Smooth muscle cell (in vitro differentiated cells): ENCODE results near the gene CD163L1. TPM values are rescaled to one million over a fixed set of nuclear protein-coding genes. Genes with fewer than 3 reads are reported as not detected.

Source experiments
- DNase-seq: peaks from one replicate; lab custom pipeline; 2025; ENCODE audit not compliant: unreplicated experiment; lab: John Stamatoyannopoulos, UW
- H2AFZ ChIP-seq: fragments of 200-600 bp; sonication (generic); 2 replicates; pipeline ENCODE4 v1.6.0; 2016; ENCODE audit warnings: antibody characterized with exemption, low read depth, mild to moderate bottlenecking
- H3F3A ChIP-seq: fragments of 200-600 bp; sonication (generic); 2 replicates; pipeline ENCODE4 v1.6.0; 2017; ENCODE audit warnings: antibody characterized with exemption, low read depth
- H3K27ac ChIP-seq: fragments of 200-600 bp; sonication (generic); 2 replicates; pipeline ENCODE4 v1.5.1; 2016; ENCODE audit warnings: low read depth, mild to moderate bottlenecking
- H3K27me3 ChIP-seq: fragments of 200-600 bp; sonication (generic); 2 replicates; pipeline ENCODE4 v1.6.1; 2016; ENCODE audit warnings: low read depth, mild to moderate bottlenecking
- H3K36me3 ChIP-seq: fragments of 200-600 bp; sonication (generic); 2 replicates; pipeline ENCODE4 v1.5.1; 2016; ENCODE audit warnings: low read depth
- H3K4me1 ChIP-seq: fragments of 200-600 bp; sonication (generic); 2 replicates; pipeline ENCODE4 v1.5.1; 2016; ENCODE audit warnings: low read depth
- H3K4me2 ChIP-seq: fragments of 200-600 bp; sonication (generic); 2 replicates; pipeline ENCODE4 v1.6.0; 2016; ENCODE audit warnings: mild to moderate bottlenecking
- H3K4me3 ChIP-seq: fragments of 200-600 bp; sonication (generic); 2 replicates; pipeline ENCODE4 v1.5.1; 2016; ENCODE audit warnings: mild to moderate bottlenecking
- H3K79me2 ChIP-seq: fragments of 200-600 bp; sonication (generic); 2 replicates; pipeline ENCODE4 v1.6.0; 2016; ENCODE audit warnings: low read depth, mild to moderate bottlenecking
- H3K9ac ChIP-seq: fragments of 200-600 bp; sonication (generic); 2 replicates; pipeline ENCODE4 v1.6.0; 2016; ENCODE audit warnings: low read depth
- H3K9me3 ChIP-seq: fragments of 200-600 bp; sonication (generic); replicated peaks from 2 replicates; pipeline ENCODE4 v1.5.1; 2016; ENCODE audit warnings: low read depth
- H4K20me1 ChIP-seq: fragments of 200-600 bp; sonication (generic); 2 replicates; pipeline ENCODE4 v1.6.0; 2016; ENCODE audit warnings: low read depth
- CTCF ChIP-seq: fragments of 200-600 bp; sonication (generic); IDR thresholded peaks from 2 replicates; pipeline ENCODE4 v1.5.1; 2017; ENCODE audit warnings: borderline replicate concordance, mild to moderate bottlenecking, antibody characterized with exemption; ENCODE audit not compliant: insufficient read depth, poor library complexity, severe bottlenecking
- WGBS: methylation state at CpG from one replicate; pipeline ENCODE4 v1.1.7; 2016; ENCODE audit warnings: low lambda C conversion rate; 5-methylcytosine and 5-hydroxymethylcytosine counted together
- polyA plus RNA-seq: library from polyadenylated mRNA; unstranded; fragments of >200 nt; fragmentation: Nextera tagmentation; extraction: Ambion mirVana; gene quantifications from 2 replicates; pipeline ENCODE4 v1.2.1, GENCODE V29; 2016
- total RNA-seq: library from RNA; depleted of rRNA; stranded (reverse); fragments of >200 nt; gene quantifications from 2 replicates; pipeline ENCODE4 v1.2.3, GENCODE V29; 2014

The CD163L1 gene
- total and polyA plus RNA-seq, 2 experiments from 2014 or later = 0.72 to 1.1 TPM

- H3F3A ChIP-seq = no peaks in the 10 kb centered on the region
- 80% methylated on average over 7 of the region's 7 CpGs for WGBS
These were observed 40.5 kb downstream of the CD163L1 start for GRCh38 chr12:7403466-7403865.

GRCh38 chr12:7399089-7399488 lies 44.9 kb downstream of the CD163L1 start:
- DNase-seq = no peak
- no peak overlapping the region for H3K4me2 ChIP-seq
- no peaks in the 10 kb centered on the region for H3K4me1 ChIP-seq
- no peaks in the 10 kb centered on the region for H4K20me1 ChIP-seq
- H3K9ac ChIP-seq = no peak overlapping the region
- no peaks in the 10 kb centered on the region for H3F3A ChIP-seq
- H3K9me3 ChIP-seq = no peaks in the 10 kb centered on the region
- H3K36me3 ChIP-seq = no peaks in the 10 kb centered on the region
- no peaks in the 10 kb centered on the region for H3K27me3 ChIP-seq
- TF ChIP-seq CTCF = no peak
- H3K4me3 ChIP-seq = no peak overlapping the region
- no peak overlapping the region for H3K27ac ChIP-seq
- no peaks in the 10 kb centered on the region for H3K79me2 ChIP-seq
- no peak overlapping the region for H2AFZ ChIP-seq
- WGBS = 63% methylated on average over 1 of the region's 1 CpG

More at GRCh38 chr12:7403466-7403865, 40.5 kb downstream of the CD163L1 start:
- Histone ChIP-seq H3K9me3 (no peaks in the 10 kb centered on the region), H3K79me2 (no peaks in the 10 kb centered on the region), H3K4me1 (no peaks in the 10 kb centered on the region), H4K20me1 (no peaks in the 10 kb centered on the region), H2AFZ (peak overlapping the region; percentile 33), H3K27me3 (no peaks in the 10 kb centered on the region), H3K9ac (no peak overlapping the region), H3K27ac (no peak overlapping the region), H3K4me2 (no peak overlapping the region), H3K4me3 (no peak overlapping the region), H3K36me3 (no peaks in the 10 kb centered on the region)
- no peak for TF ChIP-seq CTCF
- DNase-seq = no peak

GRCh38 chr12:7396418-7396817 lies 47.5 kb downstream of the CD163L1 start:
- WGBS = 79% methylated on average over 3 of the region's 3 CpGs
- Histone ChIP-seq H3K4me2 (no peak overlapping the region), H3K36me3 (no peaks in the 10 kb centered on the region), H3F3A (no peaks in the 10 kb centered on the region), H4K20me1 (no peaks in the 10 kb centered on the region), H3K9ac (no peak overlapping the region), H3K27me3 (no peaks in the 10 kb centered on the region), H3K27ac (no peak overlapping the region), H3K4me3 (no peak overlapping the region), H3K79me2 (no peaks in the 10 kb centered on the region), H3K9me3 (no peaks in the 10 kb centered on the region), H2AFZ (no peak overlapping the region), H3K4me1 (no peaks in the 10 kb centered on the region)
- TF ChIP-seq CTCF = no peak
- DNase-seq = no peak

GRCh38 chr12:7395950-7396349 lies 48.0 kb downstream of the CD163L1 start:
- no peak overlapping the region for H3K27ac ChIP-seq
- no peaks in the 10 kb centered on the region for H3K27me3 ChIP-seq
- H3K79me2 ChIP-seq = no peaks in the 10 kb centered on the region
- no peak overlapping the region for H3K4me2 ChIP-seq
- no peak for TF ChIP-seq CTCF
- no peak overlapping the region for H2AFZ ChIP-seq
- no peaks in the 10 kb centered on the region for H3K9me3 ChIP-seq
- no peaks in the 10 kb centered on the region for H3F3A ChIP-seq
- H3K36me3 ChIP-seq = no peaks in the 10 kb centered on the region
- DNase-seq = no peak
- WGBS = 85% methylated on average over 5 of the region's 5 CpGs
- no peak overlapping the region for H3K4me3 ChIP-seq
- no peaks in the 10 kb centered on the region for H3K4me1 ChIP-seq
- H4K20me1 ChIP-seq = no peaks in the 10 kb centered on the region
- no peak overlapping the region for H3K9ac ChIP-seq
